Activated CD8-positive, alpha-beta memory T cell treated with anti-CD3 and anti-CD28 coated beads, Interleukin-2, amount 50 U/mL, for 4 hours (primary cell): ENCODE results near the gene ZNHIT6.
"Not testable (repeated sequence)": the region's sequence is repeated elsewhere in the genome, so short reads cannot be mapped to it uniquely, and the experiment has no call there.

ENCODE experiments used
- DNase-seq: peaks from one replicate; pipeline ENCODE4 v3.0.0-alpha.2; 2020

The ZNHIT6 gene

DNA sequence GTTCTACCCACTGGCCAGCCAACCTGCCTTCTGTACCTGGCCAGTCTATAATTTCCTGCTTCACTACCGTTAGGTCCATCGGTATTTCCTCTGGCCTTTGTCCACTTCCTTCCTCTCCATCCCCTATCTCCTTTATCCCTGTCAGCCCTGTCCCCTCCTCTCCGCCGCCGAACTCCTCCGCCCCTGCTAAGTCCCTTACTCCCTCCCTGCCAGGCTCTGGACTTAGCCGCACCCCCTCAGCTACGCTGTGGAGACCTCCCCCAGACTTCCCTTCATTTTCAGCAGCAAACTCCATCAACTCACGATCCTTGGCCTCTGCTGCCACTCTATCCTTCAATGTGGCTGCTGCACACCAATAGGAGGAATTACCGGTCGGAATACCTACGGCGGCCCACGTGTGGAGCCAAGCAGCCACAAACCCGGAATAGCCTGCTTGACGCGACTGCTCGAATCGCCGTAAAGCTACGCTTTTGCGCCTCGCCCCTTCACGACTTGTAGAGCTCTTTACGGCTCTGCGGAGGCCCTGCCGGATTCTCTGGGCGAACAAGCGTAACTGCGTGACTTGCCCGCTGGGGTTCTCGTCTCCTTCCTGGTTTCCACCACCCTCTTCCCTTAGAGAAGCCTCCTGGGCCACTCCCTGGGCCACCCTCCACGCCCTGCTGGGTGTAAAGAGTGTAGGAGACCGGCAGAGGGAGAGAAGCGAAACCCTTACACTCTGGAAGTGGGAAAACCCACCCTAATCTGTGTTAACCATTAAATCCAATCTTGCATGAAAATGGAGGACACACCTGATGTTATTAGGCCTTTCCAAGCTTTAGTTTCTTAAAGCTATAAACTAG, at the start of gene ZNHIT6:
ZNHIT6 (minus strand) TSS at position 444 of the 839 bp plus-strand sequence; CDS start at position 295, 149 bp downstream.
- peak; percentile 81 for DNase-seq

DNA sequence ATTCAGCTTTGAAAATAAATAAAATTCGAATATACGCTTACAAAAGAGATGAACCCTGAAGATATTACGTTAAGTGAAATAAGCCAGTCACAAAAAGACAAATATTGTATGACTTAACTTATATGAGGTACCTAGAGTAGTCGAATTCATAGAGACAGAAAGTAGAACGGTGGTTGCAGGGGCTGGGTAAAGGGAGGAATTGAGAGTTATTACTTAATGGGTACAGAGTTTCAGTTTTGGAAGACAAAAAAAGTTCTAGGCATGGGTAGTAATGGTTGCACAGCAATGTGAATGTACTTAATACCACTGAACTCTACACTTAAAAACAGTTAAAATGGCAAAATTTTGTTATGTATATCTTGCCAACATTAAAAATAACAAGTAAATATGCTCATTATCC, 48.6 kb upstream of the ZNHIT6 start:
- no peak for DNase-seq

DNA sequence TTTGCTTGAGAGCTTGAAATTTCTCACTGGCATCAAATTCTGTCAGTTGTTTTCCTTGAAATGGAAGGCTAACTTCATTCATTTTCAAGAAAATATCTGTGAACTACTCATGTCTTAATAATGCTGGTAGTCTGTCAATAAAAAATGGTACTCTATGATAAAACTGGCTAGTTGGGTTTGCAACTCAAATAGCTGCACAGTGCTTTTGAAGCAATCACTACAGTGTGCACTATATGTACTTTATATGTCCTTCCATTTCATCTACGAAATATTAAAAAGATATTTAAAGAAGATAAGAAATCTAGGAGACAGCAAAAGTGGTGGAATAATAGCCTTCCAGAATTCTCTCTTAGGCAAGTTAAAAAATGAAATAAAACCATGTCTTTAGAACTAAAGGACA, 39.9 kb upstream of the ZNHIT6 start:
- no peak for DNase-seq

- no peak for DNase-seq
Observed at GRCh38 chr1:85746777-85747176, 38.5 kb upstream of the ZNHIT6 start.

- no peak for DNase-seq
Observed at GRCh38 chr1:85743814-85744213, 35.6 kb upstream of the ZNHIT6 start.

DNA sequence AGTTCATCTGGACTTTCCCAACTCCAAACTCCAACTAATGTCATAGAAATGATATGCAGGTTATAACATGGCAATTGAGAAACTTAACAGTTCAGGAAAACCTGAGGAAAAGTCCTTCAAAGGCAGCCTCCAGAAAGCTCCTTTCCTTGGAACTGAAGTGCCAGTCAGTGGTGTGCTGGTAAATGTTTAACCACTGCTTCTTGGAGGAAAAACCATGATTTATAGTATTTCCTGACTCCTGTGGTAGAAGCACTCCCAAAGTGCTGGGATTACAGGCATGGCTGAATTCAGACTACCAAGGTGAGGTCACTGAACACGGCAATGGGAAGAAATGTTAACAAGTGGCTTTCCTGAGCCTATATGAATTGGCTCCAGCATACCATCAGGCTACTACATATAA, 26.7 kb upstream of the ZNHIT6 start:
- no peak for DNase-seq

DNA sequence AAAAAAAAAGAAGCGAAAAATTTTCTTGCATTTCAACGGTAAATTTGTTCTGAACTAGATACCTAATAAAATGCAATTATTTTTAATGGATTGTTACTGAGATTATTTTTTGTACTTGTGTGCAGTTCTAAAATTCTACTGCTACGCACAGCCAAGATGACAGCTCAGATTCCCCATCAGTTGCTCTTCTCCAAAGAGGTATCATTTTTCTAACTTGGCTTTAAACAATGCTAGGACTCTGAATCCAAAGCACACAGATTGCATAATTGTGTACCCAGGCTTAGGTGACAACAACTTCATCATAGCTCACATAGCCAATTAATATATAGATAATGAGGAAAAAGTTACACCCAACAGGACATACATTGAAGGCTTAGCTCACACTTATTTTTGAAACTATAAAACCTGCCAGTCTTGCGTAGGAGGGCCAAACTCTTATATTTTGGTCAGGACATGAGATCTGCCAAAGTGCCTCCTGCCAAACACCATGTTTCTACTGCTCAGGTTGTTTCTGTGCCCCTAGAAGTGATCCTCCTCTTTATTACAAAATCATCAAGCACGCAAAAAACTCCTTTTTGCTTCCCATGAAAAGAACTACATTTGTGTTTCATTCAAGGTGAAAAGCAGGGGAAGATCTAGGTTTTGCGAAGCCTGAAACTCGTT, 10.6 kb upstream of the ZNHIT6 start:
- DNase-seq = no peak

DNA sequence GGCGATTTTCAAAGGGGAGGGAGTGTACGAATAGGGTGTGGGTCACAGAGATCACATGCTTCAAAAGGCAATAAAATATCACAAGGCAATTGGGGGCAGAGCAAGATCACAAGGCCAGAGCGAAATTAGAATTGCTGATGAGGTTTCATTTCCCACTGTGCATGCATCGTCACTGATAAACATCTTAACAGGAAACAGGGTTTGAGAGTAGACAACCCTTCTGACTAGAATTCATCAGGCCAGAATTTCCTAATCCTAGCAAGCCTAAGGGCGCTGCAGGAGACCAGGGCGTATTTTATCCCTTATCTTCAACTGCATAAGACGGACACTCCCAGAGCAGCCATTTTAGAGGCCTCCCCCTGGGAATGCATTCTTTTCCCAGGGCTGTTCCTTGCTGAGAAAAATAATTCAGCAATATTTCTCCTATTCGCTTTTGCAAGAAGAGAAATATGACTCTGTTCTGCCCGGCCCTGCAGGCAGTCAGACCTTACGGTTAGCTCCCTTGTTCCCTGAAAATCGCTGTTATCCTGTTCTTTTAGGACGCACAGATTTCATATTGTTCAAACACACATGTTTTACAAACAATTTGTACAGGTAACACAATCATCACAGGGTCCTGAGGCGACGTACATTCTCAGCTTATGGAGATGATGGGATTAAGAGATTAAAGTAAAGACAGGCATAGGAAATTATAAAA, 6.3 kb upstream of the ZNHIT6 start:
- DNase-seq = not testable (repeated sequence)

GRCh38 chr1:85708829-85709227, 595 bp upstream of the ZNHIT6 start:
- DNase-seq = no peak

DNA sequence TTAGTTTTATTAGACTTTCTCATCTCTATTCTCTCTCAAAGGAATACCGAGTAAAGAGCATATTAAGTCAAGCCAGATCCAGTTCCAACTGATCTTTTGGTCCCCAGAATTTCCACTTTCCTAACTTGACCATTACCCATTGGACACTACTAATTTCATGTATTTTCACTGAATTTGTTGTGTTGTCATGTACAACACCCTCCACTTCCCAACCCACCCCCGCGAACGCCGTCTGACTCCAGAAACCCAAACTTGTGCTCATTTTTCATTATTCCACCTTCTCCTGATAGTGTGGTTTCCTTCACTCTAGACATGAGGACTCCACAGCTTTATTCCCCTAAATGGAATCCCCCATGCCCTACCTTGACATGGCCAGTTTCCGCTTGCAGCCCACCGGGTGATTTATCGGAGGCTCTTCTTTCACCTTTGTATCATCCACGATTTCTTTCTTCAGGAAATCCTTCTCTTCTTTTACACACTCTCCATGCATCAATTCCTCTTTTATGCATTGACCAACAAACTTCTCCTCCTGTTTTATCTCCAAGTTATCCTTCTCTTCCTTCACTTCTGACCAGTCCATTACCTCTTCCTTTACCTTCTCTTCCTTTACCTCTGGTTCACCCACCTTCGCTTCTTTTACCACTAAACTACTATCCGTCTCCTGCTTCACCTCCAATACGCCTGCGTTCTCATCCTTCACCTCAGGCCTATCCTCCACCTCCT, 805 bp downstream of the ZNHIT6 start:
- DNase-seq = no peak

- DNase-seq = no peak
Observed at GRCh38 chr1:85705940-85706339, 2.3 kb downstream of the ZNHIT6 start.

DNA sequence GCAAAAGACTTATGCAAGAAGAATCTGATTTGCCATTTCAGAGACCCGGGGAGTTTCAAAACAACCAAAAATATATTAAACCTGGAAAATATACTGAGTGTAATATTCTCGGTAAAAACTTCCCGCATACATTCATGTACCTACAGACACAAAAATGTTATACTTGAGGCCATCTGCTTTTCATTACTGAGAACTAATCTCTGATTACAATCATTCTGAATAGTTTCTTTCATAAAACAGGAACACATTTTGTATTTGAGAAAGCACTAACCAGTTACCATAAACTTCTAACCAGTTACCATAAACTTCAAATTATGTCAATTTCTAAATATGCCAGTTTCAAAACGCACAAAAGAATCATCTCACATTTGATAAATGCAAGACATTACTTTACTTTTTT, 7.8 kb downstream of the ZNHIT6 start:
- no peak for DNase-seq

DNA sequence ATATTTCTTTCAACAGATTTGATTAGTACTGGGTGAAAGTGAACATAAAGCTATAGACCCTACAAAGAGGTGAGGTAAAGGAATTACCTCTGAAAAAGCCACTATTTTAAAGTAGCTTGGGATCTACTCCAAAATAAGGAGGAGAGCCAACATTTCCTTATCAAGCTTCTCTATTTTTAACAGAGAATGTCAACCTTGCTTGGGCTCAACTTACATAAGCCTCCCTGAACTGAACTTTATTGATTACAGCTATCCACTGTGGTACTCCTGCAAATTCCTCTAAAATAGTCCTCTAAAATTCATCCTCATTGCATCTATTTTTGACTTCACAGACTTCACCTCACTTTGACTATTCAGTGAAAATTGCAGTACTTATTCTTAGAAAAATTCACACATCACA, 10.3 kb downstream of the ZNHIT6 start:
- no peak for DNase-seq

DNA sequence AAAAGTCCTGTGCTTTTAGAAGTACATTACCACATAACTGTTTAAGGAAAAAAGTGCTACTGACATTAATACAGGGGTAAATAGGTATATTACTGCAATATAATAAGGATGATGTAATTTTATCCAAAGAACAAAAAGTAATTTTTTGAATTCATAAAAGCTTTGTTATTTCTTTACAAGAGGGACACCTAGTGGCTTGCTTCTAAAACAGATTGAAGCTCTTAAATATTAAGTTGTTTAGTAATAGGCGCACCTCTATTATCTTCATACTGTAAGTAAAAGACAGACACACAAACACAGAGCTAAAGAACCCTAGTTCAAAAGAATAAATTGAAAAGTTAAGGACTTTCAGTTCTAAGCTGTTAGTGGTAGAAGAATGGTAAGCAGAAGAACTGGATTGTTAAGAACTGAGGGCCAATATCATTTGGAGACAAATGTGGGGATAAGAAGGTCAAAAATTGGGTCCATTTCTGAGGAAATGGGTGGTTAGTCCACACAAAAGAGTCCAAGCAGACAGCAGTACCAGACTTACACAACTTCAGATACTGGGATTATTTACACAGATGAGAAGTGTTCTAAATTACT, 15.4 kb downstream of the ZNHIT6 start:
- no peak for DNase-seq

GRCh38 chr1:85689775-85690404, 18.3 kb downstream of the ZNHIT6 start:
- DNase-seq = no peak

GRCh38 chr1:85683292-85684025, 24.8 kb downstream of the ZNHIT6 start:
- no peak for DNase-seq

DNA sequence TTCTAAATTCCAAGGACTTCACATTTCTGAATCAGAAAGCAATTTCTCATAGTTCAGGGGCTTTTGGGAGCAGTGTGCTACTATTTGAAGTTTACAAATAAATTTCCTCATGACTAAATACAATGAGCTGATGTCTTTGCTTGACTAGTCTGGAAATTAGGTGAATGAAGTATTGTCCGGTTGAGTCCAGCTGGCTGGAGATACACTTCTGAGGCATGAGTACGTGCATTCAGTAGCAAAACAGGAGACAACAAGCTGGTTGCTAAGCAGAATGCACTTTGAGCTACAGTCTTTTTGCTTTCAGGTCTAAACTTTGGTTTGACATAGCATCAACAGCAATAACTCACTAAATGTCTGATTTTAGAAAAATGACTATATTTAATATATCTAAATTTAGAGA, 27.1 kb downstream of the ZNHIT6 start:
- DNase-seq = no peak

GRCh38 chr1:85678193-85678592, 30.0 kb downstream of the ZNHIT6 start:
- no peak for DNase-seq

- no peak for DNase-seq
Observed at GRCh38 chr1:85677656-85678055, 30.6 kb downstream of the ZNHIT6 start.

- DNase-seq = no peak
Observed at GRCh38 chr1:85672031-85672660, 36.1 kb downstream of the ZNHIT6 start.

- no peak for DNase-seq
Observed at GRCh38 chr1:85665932-85666331, 42.3 kb downstream of the ZNHIT6 start.
